NCI-H748 (cell line): ENCODE measurements around the gene NDUFA7.
"Not testable (repeated sequence)": the region's sequence is repeated elsewhere in the genome, so short reads cannot be mapped to it uniquely, and the experiment has no call there.

Experiments used
- DNase-seq: peaks from one replicate; lab custom pipeline; 2025; ENCODE audit not compliant: unreplicated experiment; lab: John Stamatoyannopoulos, UW

The NDUFA7 gene

GRCh38 chr19:8321067-8321985, at the start of gene NDUFA7, which contains the start of gene RPS28:
Gene NDUFA7, minus strand, starts transcription at chr19:8321375. Its CDS starts 17 bp downstream, at chr19:8321358.
Gene RPS28, plus strand, starts transcription at chr19:8321496. Its CDS starts 35 bp downstream, at chr19:8321531.
- DNase-seq = peak; percentile 89

GRCh38 chr19:8370176-8371010, 49.2 kb upstream of the NDUFA7 start:
- DNase-seq = no peak

GRCh38 chr19:8367327-8368001, 46.3 kb upstream of the NDUFA7 start:
- DNase-seq = peak; percentile 24

- DNase-seq = no peak
Measured at GRCh38 chr19:8366961-8367326, 45.8 kb upstream of the NDUFA7 start.

GRCh38 chr19:8366121-8366581, 45.0 kb upstream of the NDUFA7 start:
- DNase-seq = no peak

GRCh38 chr19:8363803-8364771, 42.9 kb upstream of the NDUFA7 start, which contains the start of gene ANGPTL4:
Gene ANGPTL4, plus strand, starts transcription at chr19:8364155. Its CDS starts 167 bp downstream, at chr19:8364322.
- DNase-seq = peak; percentile 44

GRCh38 chr19:8361921-8362793, 41.0 kb upstream of the NDUFA7 start:
- DNase-seq = peak; percentile 8

- no peak for DNase-seq
Measured at GRCh38 chr19:8360196-8360595, 39.0 kb upstream of the NDUFA7 start.

GRCh38 chr19:8358948-8359347, 37.8 kb upstream of the NDUFA7 start:
- DNase-seq = no peak

- peak; percentile 4 for DNase-seq
Measured at GRCh38 chr19:8357007-8357521, 35.9 kb upstream of the NDUFA7 start.

- no peak for DNase-seq
Measured at GRCh38 chr19:8355631-8356402, 34.6 kb upstream of the NDUFA7 start.

GRCh38 chr19:8352845-8353244, 31.7 kb upstream of the NDUFA7 start:
- not testable (repeated sequence) for DNase-seq

- DNase-seq = no peak
Measured at GRCh38 chr19:8352134-8352827, 31.1 kb upstream of the NDUFA7 start.

GRCh38 chr19:8349629-8350372, 28.6 kb upstream of the NDUFA7 start:
- DNase-seq = not testable (repeated sequence)

GRCh38 chr19:8343483-8343844, 22.3 kb upstream of the NDUFA7 start:
- DNase-seq = no peak

- peak; percentile 83 for DNase-seq
Measured at GRCh38 chr19:8342684-8343482, 21.7 kb upstream of the NDUFA7 start, which contains the start of gene KANK3. Gene KANK3, minus strand, starts transcription at chr19:8343262. Its CDS starts 5,434 bp downstream, at chr19:8337828.
